HG03280 (cell line): ENCODE results near the gene GPR132.

Experiments used
- ATAC-seq: cut with Tn5 transposase; IDR thresholded peaks from one replicate; pipeline ENCODE4 v1.9.1; 2021; ENCODE audit warnings: mild to moderate bottlenecking, moderate library complexity; ENCODE audit not compliant: unreplicated experiment

GPR132 gene

GRCh38 chr14:105005929-105006830 lies 59.0 kb downstream of the GPR132 start:
- no peak for ATAC-seq

GRCh38 chr14:105005329-105005928 lies 59.8 kb downstream of the GPR132 start:
- ATAC-seq: no peak
